BE2C (cell line): Measurements from ENCODE around the gene RNF121. TPM values are rescaled to one million over a fixed set of nuclear protein-coding genes. Genes with fewer than 3 reads are reported as not detected.
A peak's percentile ranks its signal among the peaks of the same experiment; 100 is the strongest.
"Not testable (repeated sequence)": the region's sequence is repeated elsewhere in the genome, so short reads cannot be mapped to it uniquely, and the experiment has no call there.

Experiments used
- DNase-seq: peaks from one replicate; pipeline ENCODE4 v3.0.0-alpha.2; 2020
- H3K27me3 ChIP-seq: fragments of 250-450 bp; sonication (Bioruptor Pico); 2 replicates; pipeline ENCODE4 v1.5.1; 2020; ENCODE audit warnings: mild to moderate bottlenecking
- H3K36me3 ChIP-seq: fragments of 250-450 bp; sonication (Bioruptor Pico); 2 replicates; pipeline ENCODE4 v1.5.1; 2020; ENCODE audit warnings: mild to moderate bottlenecking
- H3K4me1 ChIP-seq: fragments of 250-450 bp; sonication (Bioruptor Pico); 2 replicates; pipeline ENCODE4 v1.5.1; 2020
- H3K4me3 ChIP-seq: 2 replicates; pipeline ENCODE4 v1.5.1; 2011; ENCODE audit warnings: low read depth, low read length
- H3K9me3 ChIP-seq: fragments of 250-450 bp; sonication (Bioruptor Pico); 2 replicates; pipeline ENCODE4 v1.5.1; 2020
- CTCF ChIP-seq: IDR thresholded peaks from 2 replicates; pipeline ENCODE4 v1.5.1; 2012; ENCODE audit warnings: mild to moderate bottlenecking, low read depth, low read length
- polyA plus RNA-seq: library from polyadenylated mRNA; unstranded; fragments of >200 nt; gene quantifications from one replicate; pipeline ENCODE4 v1.2.1, GENCODE V29; 2012; ENCODE audit warnings: low read depth, missing spikeins; ENCODE audit not compliant: insufficient read length, insufficient read depth

Gene RNF121
- polyA plus RNA-seq = 68.2 TPM

GRCh38 chr11:71928737-71929443 is at the start of gene RNF121:
Gene RNF121 (plus strand): TSS chr11:71929046. CDS start chr11:71929062, 16 bp downstream.
- peak; percentile 99 for DNase-seq
- Histone ChIP-seq H3K36me3 (peaks cover 3% of the 10 kb centered on the region; the same call in 1 of the 2 replicates), H3K9me3 (no peaks in the 10 kb centered on the region), H3K4me3 (peak within 1 kb of the TSS; percentile 93), H3K27me3 (no peaks in the 10 kb centered on the region), H3K4me1 (no peaks in the 10 kb centered on the region)
- no peak for TF ChIP-seq CTCF

- H3K36me3 ChIP-seq, H3K4me3 ChIP-seq, H3K9me3 ChIP-seq, DNase-seq, H3K4me1 ChIP-seq, H3K27me3 ChIP-seq: not testable (repeated sequence)
Measured at GRCh38 chr11:71885806-71886205, 43.0 kb upstream of the RNF121 start.

- DNase-seq, H3K4me1 ChIP-seq, H3K27me3 ChIP-seq, H3K4me3 ChIP-seq, H3K36me3 ChIP-seq, H3K9me3 ChIP-seq: not testable (repeated sequence)
Measured at GRCh38 chr11:71888335-71889010, 40.4 kb upstream of the RNF121 start.

- H3K4me1 ChIP-seq, DNase-seq: not testable (repeated sequence)
Measured at GRCh38 chr11:71889181-71889872, 39.5 kb upstream of the RNF121 start.

GRCh38 chr11:71895961-71896360 is 32.9 kb upstream of the RNF121 start:
- Histone ChIP-seq H3K4me3 (no peak overlapping the region), H3K36me3 (no peaks in the 10 kb centered on the region), H3K27me3 (no peaks in the 10 kb centered on the region), H3K4me1 (no peaks in the 10 kb centered on the region), H3K9me3 (no peaks in the 10 kb centered on the region)
- no peak for DNase-seq
- no peak for TF ChIP-seq CTCF

More at GRCh38 chr11:71889181-71889872, 39.5 kb upstream of the RNF121 start:
- not testable (repeated sequence) for H3K27me3 ChIP-seq, H3K4me3 ChIP-seq, H3K9me3 ChIP-seq, H3K36me3 ChIP-seq

GRCh38 chr11:71901137-71901536 is 27.7 kb upstream of the RNF121 start:
- not testable (repeated sequence) for DNase-seq, H3K9me3 ChIP-seq, H3K4me1 ChIP-seq, H3K27me3 ChIP-seq, H3K36me3 ChIP-seq, H3K4me3 ChIP-seq

- no peak overlapping the region for H3K4me3 ChIP-seq
- H3K36me3 ChIP-seq = no peaks in the 10 kb centered on the region
Measured at GRCh38 chr11:71908218-71908617, 20.6 kb upstream of the RNF121 start.

GRCh38 chr11:71910775-71911174 is 18.1 kb upstream of the RNF121 start:
- H3K9me3 ChIP-seq, H3K4me1 ChIP-seq: not testable (repeated sequence)

More at GRCh38 chr11:71908218-71908617, 20.6 kb upstream of the RNF121 start:
- H3K9me3 ChIP-seq = no peaks in the 10 kb centered on the region
- DNase-seq = no peak
- no peaks in the 10 kb centered on the region for H3K27me3 ChIP-seq
- TF ChIP-seq CTCF = no peak
- H3K4me1 ChIP-seq = no peaks in the 10 kb centered on the region

GRCh38 chr11:71911321-71911985 is 17.4 kb upstream of the RNF121 start:
- H3K27me3 ChIP-seq, H3K36me3 ChIP-seq, DNase-seq, H3K4me3 ChIP-seq, H3K9me3 ChIP-seq, H3K4me1 ChIP-seq: not testable (repeated sequence)

More at GRCh38 chr11:71910775-71911174, 18.1 kb upstream of the RNF121 start:
- not testable (repeated sequence) for H3K4me3 ChIP-seq, DNase-seq, H3K27me3 ChIP-seq, H3K36me3 ChIP-seq

- H3K4me1 ChIP-seq, H3K36me3 ChIP-seq, DNase-seq, H3K9me3 ChIP-seq, H3K27me3 ChIP-seq, H3K4me3 ChIP-seq: not testable (repeated sequence)
Measured at GRCh38 chr11:71911986-71912340, 16.9 kb upstream of the RNF121 start.
